Lower lobe of right lung (tissue), 2 donors: ENCODE results near the gene HPCAL1. TPM values are rescaled to one million over a fixed set of nuclear protein-coding genes. Genes with fewer than 3 reads are reported as not detected.

Experiments
- ATAC-seq, 2 donors: fragments of 200-7000 bp; cut with Tn5 transposase; one replicate each; pipeline ENCODE4 v1.9.1; 2020 to 2022; ENCODE audit warnings: mild to moderate bottlenecking in 2 of 2, moderate library complexity in 2 of 2
- DNase-seq: peaks from one replicate; pipeline ENCODE4 v3.0.0-alpha.2; 2020
- H3K27ac ChIP-seq: fragments of 200-600 bp; one replicate; pipeline ENCODE4 v1.8.0; 2022
- H3K27me3 ChIP-seq: fragments of 200-600 bp; one replicate; pipeline ENCODE4 v1.8.0; 2022; ENCODE audit warnings: low read depth
- H3K36me3 ChIP-seq: fragments of 200-600 bp; one replicate; pipeline ENCODE4 v1.8.0; 2022; ENCODE audit warnings: mild to moderate bottlenecking
- H3K4me1 ChIP-seq: fragments of 200-600 bp; one replicate; pipeline ENCODE4 v1.8.0; 2022
- H3K4me3 ChIP-seq: fragments of 200-600 bp; one replicate; pipeline ENCODE4 v1.8.0; 2022; ENCODE audit warnings: mild to moderate bottlenecking
- H3K9me3 ChIP-seq: fragments of 200-600 bp; one replicate; pipeline ENCODE4 v1.8.0; 2022
- intact Hi-C: fragments of 100-400 bp; cut with DNase I; formaldehyde crosslinking; loops from one replicate; pipeline ENCODE4 v1.11.0; 2022
- total RNA-seq: library from RNA; stranded (reverse); fragmentation: NEBNext Ultra II Directional; extraction: Animal tissue kit (Norgen Biotek cat#: 25700); gene quantifications from one replicate; pipeline ENCODE4 v1.2.1, GENCODE V29; 2021
- TF ChIP-seq, protein P1 (sequence below): fragments of 200-600 bp; IDR thresholded peaks from one replicate; pipeline ENCODE4 v1.8.0; 2022; ENCODE audit warnings: antibody characterized with exemption, mild to moderate bottlenecking
- donor health status: DM: no; HTN: yes; CAD: no; lungs with severe emphysema.

Gene HPCAL1
- total RNA-seq, 1 donor from 2014 or later: 132 TPM

- DNase-seq (no peak), ATAC-seq (no peak)
- peaks cover 34% of the 10 kb centered on the region for H3K4me1 ChIP-seq
- no peaks in the 10 kb centered on the region for H3K36me3 ChIP-seq
- intact Hi-C loops: no loop called here
- TF ChIP-seq, protein P1, sequence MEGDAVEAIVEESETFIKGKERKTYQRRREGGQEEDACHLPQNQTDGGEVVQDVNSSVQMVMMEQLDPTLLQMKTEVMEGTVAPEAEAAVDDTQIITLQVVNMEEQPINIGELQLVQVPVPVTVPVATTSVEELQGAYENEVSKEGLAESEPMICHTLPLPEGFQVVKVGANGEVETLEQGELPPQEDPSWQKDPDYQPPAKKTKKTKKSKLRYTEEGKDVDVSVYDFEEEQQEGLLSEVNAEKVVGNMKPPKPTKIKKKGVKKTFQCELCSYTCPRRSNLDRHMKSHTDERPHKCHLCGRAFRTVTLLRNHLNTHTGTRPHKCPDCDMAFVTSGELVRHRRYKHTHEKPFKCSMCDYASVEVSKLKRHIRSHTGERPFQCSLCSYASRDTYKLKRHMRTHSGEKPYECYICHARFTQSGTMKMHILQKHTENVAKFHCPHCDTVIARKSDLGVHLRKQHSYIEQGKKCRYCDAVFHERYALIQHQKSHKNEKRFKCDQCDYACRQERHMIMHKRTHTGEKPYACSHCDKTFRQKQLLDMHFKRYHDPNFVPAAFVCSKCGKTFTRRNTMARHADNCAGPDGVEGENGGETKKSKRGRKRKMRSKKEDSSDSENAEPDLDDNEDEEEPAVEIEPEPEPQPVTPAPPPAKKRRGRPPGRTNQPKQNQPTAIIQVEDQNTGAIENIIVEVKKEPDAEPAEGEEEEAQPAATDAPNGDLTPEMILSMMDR: no peak
- H3K4me3 ChIP-seq: no peak overlapping the region
- peak overlapping the region; percentile 6 for H3K27ac ChIP-seq
- no peaks in the 10 kb centered on the region for H3K27me3 ChIP-seq
- H3K9me3 ChIP-seq: peaks cover 6% of the 10 kb centered on the region
Observed at GRCh38 chr2:10335046-10335840, 32.5 kb downstream of the HPCAL1 start.

- no peaks in the 10 kb centered on the region for H3K27me3 ChIP-seq
- TF ChIP-seq, protein P1: no peak
Observed at GRCh38 chr2:10336283-10336682, 33.6 kb downstream of the HPCAL1 start.

GRCh38 chr2:10337449-10338269 lies 35.0 kb downstream of the HPCAL1 start:
- no peak for ATAC-seq

More at GRCh38 chr2:10336283-10336682, 33.6 kb downstream of the HPCAL1 start:
- Histone ChIP-seq H3K9me3 (peaks cover 6% of the 10 kb centered on the region), H3K4me1 (peaks cover 31% of the 10 kb centered on the region), H3K36me3 (no peaks in the 10 kb centered on the region), H3K4me3 (no peak overlapping the region), H3K27ac (peak overlapping the region; percentile 2)
- ATAC-seq: no peak
- intact Hi-C loops: no loop called here
- no peak for DNase-seq

DNA sequence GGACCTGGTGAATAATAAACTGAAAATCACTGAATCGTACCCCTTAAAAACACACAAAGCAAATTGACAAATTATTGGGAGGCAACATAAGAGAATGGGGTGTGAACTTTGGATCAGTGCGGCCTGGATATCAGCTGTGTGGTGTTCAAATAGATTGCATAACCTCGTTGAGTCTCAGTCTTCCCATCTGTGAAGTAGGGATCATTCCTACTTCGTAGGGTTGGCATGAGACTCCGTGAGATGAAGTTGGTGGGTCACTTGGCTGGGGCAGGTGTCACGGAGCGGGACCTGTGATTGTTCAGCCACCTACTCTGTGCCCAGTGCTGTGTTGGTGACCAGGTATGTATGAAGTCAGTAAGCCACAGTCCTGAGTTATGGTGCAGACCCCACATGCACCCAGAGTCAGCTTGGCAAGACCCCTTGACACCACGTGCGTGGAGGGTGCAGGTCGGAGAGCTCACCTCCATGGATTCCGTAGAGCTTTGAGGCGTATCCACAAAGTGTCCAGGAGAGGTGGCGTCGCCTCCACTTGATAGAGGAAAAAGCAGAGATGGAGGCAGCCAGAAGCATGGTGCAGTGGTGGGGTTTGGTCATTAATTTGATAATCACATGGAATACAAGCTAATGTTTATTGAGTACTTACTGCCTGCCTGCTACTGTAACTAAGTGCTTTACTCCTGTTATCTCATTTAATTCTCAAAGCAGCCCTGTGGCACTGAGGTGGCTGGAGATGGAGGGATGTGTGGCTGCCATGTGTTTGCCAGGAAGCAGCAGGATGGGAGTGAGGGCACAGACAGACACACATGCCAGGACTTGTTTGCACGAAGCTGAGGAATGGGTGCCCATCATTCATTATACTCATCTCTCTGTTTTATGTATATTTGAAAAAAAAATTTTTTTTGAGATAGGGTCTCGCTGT lies 35.8 kb downstream of the HPCAL1 start:
- Histone ChIP-seq H3K9me3 (peaks cover 6% of the 10 kb centered on the region), H3K36me3 (no peaks in the 10 kb centered on the region), H3K4me1 (peaks cover 31% of the 10 kb centered on the region), H3K4me3 (no peak overlapping the region), H3K27ac (no peak overlapping the region), H3K27me3 (no peaks in the 10 kb centered on the region)
- no peak for ATAC-seq
- intact Hi-C loops: no loop called here
- TF ChIP-seq, protein P1: no peak
- DNase-seq: no peak

More at GRCh38 chr2:10337449-10338269, 35.0 kb downstream of the HPCAL1 start:
- Histone ChIP-seq H3K27me3 (no peaks in the 10 kb centered on the region), H3K4me3 (no peak overlapping the region), H3K36me3 (no peaks in the 10 kb centered on the region), H3K27ac (no peak overlapping the region), H3K9me3 (peaks cover 6% of the 10 kb centered on the region), H3K4me1 (peaks cover 31% of the 10 kb centered on the region)
- no peak for DNase-seq
- TF ChIP-seq, protein P1: no peak
- intact Hi-C loops: no loop called here
